ENCODE results near the gene CEND1. TPM values are rescaled to one million over a fixed set of nuclear protein-coding genes. Genes with fewer than 3 reads are reported as not detected.

The CEND1 gene
- polyA plus RNA-seq, 1 experiment: 0.55 TPM

GRCh38 chr11:818396-819128, 28.7 kb upstream of the CEND1 start, which contains the start of gene PNPLA2:
TSS of gene PNPLA2 (plus strand) at chr11:818914. CDS start at chr11:819719, 805 bp downstream.
- CTCF ChIA-PET: interaction anchor here (0.7 to 1.2 kb wide), 2 partner anchors 19 to 58 kb away, joined by 3 to 6 read pairs; no protein-coding TSS in a partner anchor
- H3K9me3 ChIP-seq (ENCODE audit: control insufficient read depth, insufficient read depth, low read length): no peaks in the 10 kb centered on the region; the same call in 1 of the 2 replicates
- no peak for DNase-seq (ENCODE audit: low read depth, low spot score)
- H3K27ac ChIP-seq (ENCODE audit: low read depth, low read length): peak within 1 kb of the TSS; percentile 11
- POLR2A ChIA-PET: interaction anchor here (0.6 to 3.3 kb wide), 13 partner anchors 8 to 747 kb away, joined by 3 to 31 read pairs (median 8); partner anchors contain the start of genes CD151, RPLP2 and TSPAN4
- TF ChIP-seq CTCF (IDR thresholded peaks at IDR 0.05; ENCODE audit: low read depth, low read length): no peak
- no peaks in the 10 kb centered on the region for H3K27me3 ChIP-seq (ENCODE audit: control insufficient read depth, insufficient read depth, low read length)
- peak within 1 kb of the TSS; percentile 78 for H3K4me3 ChIP-seq (ENCODE audit: low read depth, low read length)

DNA sequence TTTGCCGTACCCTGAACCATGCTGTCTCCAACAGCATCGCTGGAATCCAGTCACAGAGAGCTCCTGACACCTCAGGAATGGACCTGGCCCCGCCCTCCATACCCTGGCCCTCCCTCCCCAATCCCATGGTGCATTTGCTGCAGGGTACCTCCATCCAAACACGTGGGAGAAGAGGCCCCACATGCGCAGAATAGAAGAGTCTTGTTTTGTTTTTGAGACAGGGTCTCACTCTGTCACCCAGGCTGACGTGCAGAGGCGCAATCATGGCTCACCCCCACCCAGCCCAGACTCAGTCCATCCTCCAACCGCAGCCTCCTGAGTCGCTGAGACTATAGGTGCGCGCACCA, 26.5 kb upstream of the CEND1 start:
- ChIA-PET POLR2A (no interaction called here), CTCF (no interaction called here)
- Histone ChIP-seq H3K27ac (ENCODE audit: low read depth, low read length) (no peak overlapping the region), H3K4me3 (ENCODE audit: low read depth, low read length) (no peak overlapping the region), H3K9me3 (ENCODE audit: control insufficient read depth, insufficient read depth, low read length) (no peaks in the 10 kb centered on the region; the same call in 1 of the 2 replicates), H3K27me3 (ENCODE audit: control insufficient read depth, insufficient read depth, low read length) (no peaks in the 10 kb centered on the region)
- no peak for TF ChIP-seq CTCF (IDR thresholded peaks at IDR 0.05; ENCODE audit: low read depth, low read length)
- DNase-seq (ENCODE audit: low read depth, low spot score): no peak

DNA sequence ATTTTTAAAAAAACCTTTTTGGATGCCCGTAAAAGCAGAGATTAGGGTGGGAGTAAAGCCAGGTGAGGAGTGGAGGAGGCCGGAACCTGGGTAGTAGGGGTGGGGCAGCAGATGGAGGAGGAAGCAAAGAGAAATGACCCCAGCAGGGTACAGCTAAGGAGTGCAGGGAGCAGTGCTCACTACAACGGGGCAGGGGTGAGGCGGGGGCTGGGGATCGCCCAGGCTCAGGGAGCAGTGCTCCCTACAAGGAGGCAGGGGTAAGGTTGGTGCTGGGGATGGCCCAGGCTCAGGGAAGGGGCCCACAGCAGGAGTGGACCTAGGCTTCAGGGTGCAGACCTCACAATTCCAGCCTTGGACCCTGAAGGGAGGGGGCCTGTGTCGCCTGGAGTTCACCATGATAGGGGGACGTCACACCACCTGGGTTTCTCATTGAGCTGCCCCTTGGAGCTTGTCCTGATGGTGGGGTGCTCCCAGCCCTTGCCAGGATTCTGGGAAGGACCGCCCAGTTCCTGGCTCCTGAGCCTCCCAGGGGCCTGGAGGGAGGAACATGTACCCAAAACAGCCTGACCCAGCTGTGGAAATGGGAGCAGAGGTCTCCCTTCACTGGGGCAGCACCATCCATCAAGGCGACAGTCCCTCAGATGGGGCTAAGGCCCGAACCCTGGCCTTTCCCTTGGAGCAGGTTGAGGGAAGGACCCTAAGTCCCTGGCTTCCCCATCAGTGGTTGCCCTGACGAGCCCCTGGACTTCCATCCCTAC, 26.0 kb upstream of the CEND1 start:
- H3K27me3 ChIP-seq (ENCODE audit: control insufficient read depth, insufficient read depth, low read length): no peaks in the 10 kb centered on the region
- DNase-seq (ENCODE audit: low read depth, low spot score): no peak
- H3K27ac ChIP-seq (ENCODE audit: low read depth, low read length): no peak overlapping the region
- no peak for TF ChIP-seq CTCF (IDR thresholded peaks at IDR 0.05; ENCODE audit: low read depth, low read length)
- H3K9me3 ChIP-seq (ENCODE audit: control insufficient read depth, insufficient read depth, low read length): no peaks in the 10 kb centered on the region; the same call in 1 of the 2 replicates
- ChIA-PET CTCF (no interaction called here), POLR2A (no interaction called here)
- no peak overlapping the region for H3K4me3 ChIP-seq (ENCODE audit: low read depth, low read length)

DNA sequence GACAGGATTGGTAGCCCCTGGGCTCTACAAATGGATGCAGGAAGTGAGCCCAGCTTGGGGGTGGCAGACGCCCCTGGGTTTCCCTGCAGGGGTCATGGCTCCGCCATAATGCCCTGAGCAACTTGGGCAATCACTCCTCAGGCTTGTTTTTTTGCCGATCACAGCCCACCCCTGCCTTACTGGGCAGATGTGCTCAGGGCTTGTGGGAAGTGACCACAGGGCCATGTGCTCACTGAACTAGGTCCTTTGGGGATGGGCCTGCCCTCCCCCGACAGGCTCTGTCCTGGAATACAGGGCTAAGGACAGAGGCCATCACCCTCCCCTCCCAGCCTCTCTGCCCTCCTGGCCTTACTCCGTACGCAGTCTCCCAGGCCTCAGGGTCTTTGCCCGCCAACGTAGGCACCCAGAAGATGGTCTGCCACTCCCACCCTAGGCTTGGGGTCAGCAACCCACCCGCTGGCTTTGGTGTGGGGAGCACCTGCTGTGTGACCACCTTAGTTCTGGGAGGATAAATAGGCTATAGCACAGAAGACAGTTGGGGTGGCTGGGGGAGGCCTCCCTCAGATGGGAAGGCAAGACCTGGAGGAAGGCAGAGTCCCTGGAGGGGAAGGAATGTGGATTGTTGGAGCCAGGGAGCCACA, 23.7 kb upstream of the CEND1 start:
- no peak overlapping the region for H3K4me3 ChIP-seq (ENCODE audit: low read depth, low read length)
- H3K27me3 ChIP-seq (ENCODE audit: control insufficient read depth, insufficient read depth, low read length): no peaks in the 10 kb centered on the region
- H3K27ac ChIP-seq (ENCODE audit: low read depth, low read length): peak overlapping the region; percentile 31
- TF ChIP-seq CTCF (IDR thresholded peaks at IDR 0.05; ENCODE audit: low read depth, low read length): no peak
- POLR2A ChIA-PET: no interaction called here
- H3K9me3 ChIP-seq (ENCODE audit: control insufficient read depth, insufficient read depth, low read length): no peaks in the 10 kb centered on the region; the same call in 1 of the 2 replicates
- CTCF ChIA-PET: interaction anchor here (0.6 kb wide), 1 partner anchor 26 kb away, joined by 3 read pairs; no protein-coding TSS in a partner anchor
- no peak for DNase-seq (ENCODE audit: low read depth, low spot score)

All from AG04450 (cell line).